ENCODE measurements around the gene HPD. TPM values are rescaled to one million over a fixed set of nuclear protein-coding genes. Genes with fewer than 3 reads are reported as not detected.

Gene HPD
- total RNA-seq, 1 donor from 2014 or later: not detected

GRCh38 chr12:121803861-121804416, 54.7 kb downstream of the HPD start, which contains the start of gene SETD1B:
Gene SETD1B, plus strand, starts transcription at chr12:121804009. Its CDS starts 729 bp downstream, at chr12:121804738.
- H3K9me3 Mint-ChIP-seq (ENCODE audit: unreplicated experiment): no peaks in the 10 kb centered on the region
- no peak for DNase-seq (ENCODE audit: extremely low spot score, unreplicated experiment)
- peak within 1 kb of the TSS; percentile 100 for H3K27ac Mint-ChIP-seq (ENCODE audit: unreplicated experiment)
- H3K36me3 Mint-ChIP-seq (ENCODE audit: unreplicated experiment): peaks cover 14% of the 10 kb centered on the region
- H3K27me3 Mint-ChIP-seq (ENCODE audit: unreplicated experiment): no peaks in the 10 kb centered on the region
- no peak for TF ChIP-seq CTCF (IDR thresholded peaks at IDR 0.05)
- H3K4me3 Mint-ChIP-seq (ENCODE audit: unreplicated experiment): peak within 1 kb of the TSS; percentile 95
- H3K4me1 Mint-ChIP-seq (ENCODE audit: unreplicated experiment): peaks cover 29% of the 10 kb centered on the region

- Mint-ChIP-seq H3K27ac (ENCODE audit: unreplicated experiment) (peak overlapping the region; percentile 100), H3K4me3 (ENCODE audit: unreplicated experiment) (peak overlapping the region; percentile 84), H3K4me1 (ENCODE audit: unreplicated experiment) (peaks cover 38% of the 10 kb centered on the region), H3K27me3 (ENCODE audit: unreplicated experiment) (no peaks in the 10 kb centered on the region), H3K36me3 (ENCODE audit: unreplicated experiment) (peaks cover 15% of the 10 kb centered on the region), H3K9me3 (ENCODE audit: unreplicated experiment) (no peaks in the 10 kb centered on the region)
- DNase-seq (ENCODE audit: extremely low spot score, unreplicated experiment): peak; percentile 96
- no peak for TF ChIP-seq CTCF (IDR thresholded peaks at IDR 0.05)
Measured at GRCh38 chr12:121802843-121803698, 55.6 kb downstream of the HPD start.

- no peaks in the 10 kb centered on the region for H3K9me3 Mint-ChIP-seq (ENCODE audit: unreplicated experiment)
- H3K4me1 Mint-ChIP-seq (ENCODE audit: unreplicated experiment): peaks cover 43% of the 10 kb centered on the region
- TF ChIP-seq CTCF (IDR thresholded peaks at IDR 0.05): no peak
- DNase-seq (ENCODE audit: extremely low spot score, unreplicated experiment): no peak
- H3K36me3 Mint-ChIP-seq (ENCODE audit: unreplicated experiment): peaks cover 15% of the 10 kb centered on the region
- H3K4me3 Mint-ChIP-seq (ENCODE audit: unreplicated experiment): peak overlapping the region; percentile 84
- peak overlapping the region; percentile 100 for H3K27ac Mint-ChIP-seq (ENCODE audit: unreplicated experiment)
- no peaks in the 10 kb centered on the region for H3K27me3 Mint-ChIP-seq (ENCODE audit: unreplicated experiment)
Measured at GRCh38 chr12:121802485-121802842, 56.2 kb downstream of the HPD start.

GRCh38 chr12:121801595-121802484, 56.8 kb downstream of the HPD start:
- no peak for TF ChIP-seq CTCF (IDR thresholded peaks at IDR 0.05)
- H3K27ac Mint-ChIP-seq (ENCODE audit: unreplicated experiment): peak overlapping the region; percentile 100
- peaks cover 45% of the 10 kb centered on the region for H3K4me1 Mint-ChIP-seq (ENCODE audit: unreplicated experiment)
- H3K27me3 Mint-ChIP-seq (ENCODE audit: unreplicated experiment): no peaks in the 10 kb centered on the region
- no peaks in the 10 kb centered on the region for H3K9me3 Mint-ChIP-seq (ENCODE audit: unreplicated experiment)
- peak overlapping the region; percentile 84 for H3K4me3 Mint-ChIP-seq (ENCODE audit: unreplicated experiment)
- peaks cover 15% of the 10 kb centered on the region for H3K36me3 Mint-ChIP-seq (ENCODE audit: unreplicated experiment)
- no peak for DNase-seq (ENCODE audit: extremely low spot score, unreplicated experiment)

All from osteocyte (in vitro differentiated cells).